Measurements from ENCODE around the gene ADAMTS8. TPM values are rescaled to one million over a fixed set of nuclear protein-coding genes. Genes with fewer than 3 reads are reported as not detected.

The ADAMTS8 gene
- total and polyA plus RNA-seq, 9 of the 15 experiments (the other 6 are each of a cell fraction or from before 2014, with no cell fraction given), result not detected

DNA sequence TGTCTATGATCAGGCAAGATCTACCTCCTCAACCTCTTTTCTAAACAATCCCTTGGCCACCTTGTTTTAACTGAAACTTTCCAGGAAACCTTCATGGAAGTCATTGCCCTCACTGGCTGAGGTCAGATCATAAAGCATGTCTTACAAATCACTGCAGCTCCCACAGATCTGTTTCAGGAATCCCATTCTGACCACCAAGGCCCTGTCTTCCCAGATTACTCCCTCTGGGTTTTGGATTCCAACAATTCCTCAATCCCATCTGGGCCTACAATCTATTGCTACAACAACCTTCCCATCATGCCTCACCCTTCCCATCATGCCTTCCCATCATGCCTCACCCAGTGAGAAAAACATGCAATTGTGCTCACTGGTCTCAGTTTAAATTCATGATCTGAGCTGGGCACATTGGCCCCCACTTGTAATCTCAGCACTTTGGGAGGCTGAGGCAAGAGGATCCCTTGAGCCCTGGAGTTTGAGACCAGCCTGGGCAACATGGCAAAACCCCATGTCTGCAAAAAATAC lies 35.9 kb upstream of the ADAMTS8 start:
- Histone ChIP-seq H4K20me1 (replicated peaks; ENCODE audit: control insufficient read depth, insufficient read depth, low read length) (no peaks in the 10 kb centered on the region), H3K27me3 (ENCODE audit: control insufficient read depth in 2 of 2, insufficient read depth in 2 of 2, low read length in 2 of 2) (peaks cover 28 to 82% of the 10 kb centered on the region in 2 experiments), H3K4me2 (ENCODE audit: insufficient read depth, low read length) (no peak overlapping the region), H3K9me3 (replicated peaks; ENCODE audit: control insufficient read depth, insufficient read depth, low read depth, low read length) (no peaks in the 10 kb centered on the region), H3K36me3 (ENCODE audit: control insufficient read depth, insufficient read depth, low read length) (no peaks in the 10 kb centered on the region), H3K4me1 (replicated peaks in 1 of 2; ENCODE audit: control insufficient read depth in 2 of 2, insufficient read depth in 2 of 2, low read length in 2 of 2) (no peaks in the 10 kb centered on the region), H3K4me3 (no peak overlapping the region), H3K79me2 (ENCODE audit: control insufficient read depth, insufficient read depth, low read length) (no peaks in the 10 kb centered on the region), H3K27ac (ENCODE audit: extremely low read depth, low read depth, low read length) (no peak overlapping the region), H3K9me1 (ENCODE audit: control insufficient read depth, insufficient read depth, low read length) (no peaks in the 10 kb centered on the region), H3K9ac (ENCODE audit: insufficient read depth in 1 of 2, low read depth in 2 of 2, low read length in 2 of 2) (no peak overlapping the region), H2AFZ (ENCODE audit: low read depth, low read length) (no peak overlapping the region)
- in situ Hi-C loops (cut with MboI), result no loop called here
- FAIRE-seq, result no peak
- no TSS peak for BruUV-seq (replicated peaks)
- intact Hi-C loops (cut with micrococcal nuclease), result no loop called here
- POLR2A ChIA-PET, result interaction anchor here (1.9 kb wide), 1 partner anchor 13 kb away, joined by 8 read pairs; no protein-coding TSS in a partner anchor
- no peak for ATAC-seq
- DNase-seq (ENCODE audit: extremely low read depth in 1 of 4, low spot score in 3 of 4), result no peak
- CTCF ChIA-PET (ENCODE audit: low intra/inter-chr PET ratio), result no interaction called here
- TF ChIP-seq ELF4 (CRISPR knock-in tag; IDR thresholded peaks at IDR 0.05) (no peak), SPI1 (IDR thresholded peaks at IDR 0.05; ENCODE audit: borderline replicate concordance, low read depth, low read length) (no peak), MCM3 (IDR thresholded peaks at IDR 0.05) (no peak), ILF3 (IDR thresholded peaks at IDR 0.05; ENCODE audit: borderline replicate concordance) (no peak), KAT7 (CRISPR knock-in tag; IDR thresholded peaks at IDR 0.05; ENCODE audit: borderline replicate concordance) (no peak), MIER1 (IDR thresholded peaks at IDR 0.05; ENCODE audit: low read depth) (no peak), RFX7 (CRISPR knock-in tag; IDR thresholded peaks at IDR 0.05) (no peak)
- TF ChIP-seq, protein P1, sequence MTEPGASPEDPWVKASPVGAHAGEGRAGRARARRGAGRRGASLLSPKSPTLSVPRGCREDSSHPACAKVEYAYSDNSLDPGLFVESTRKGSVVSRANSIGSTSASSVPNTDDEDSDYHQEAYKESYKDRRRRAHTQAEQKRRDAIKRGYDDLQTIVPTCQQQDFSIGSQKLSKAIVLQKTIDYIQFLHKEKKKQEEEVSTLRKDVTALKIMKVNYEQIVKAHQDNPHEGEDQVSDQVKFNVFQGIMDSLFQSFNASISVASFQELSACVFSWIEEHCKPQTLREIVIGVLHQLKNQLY (CRISPR knock-in tag; conservative IDR thresholded peaks at IDR 0.05), result no peak
- TF ChIP-seq, protein P2, sequence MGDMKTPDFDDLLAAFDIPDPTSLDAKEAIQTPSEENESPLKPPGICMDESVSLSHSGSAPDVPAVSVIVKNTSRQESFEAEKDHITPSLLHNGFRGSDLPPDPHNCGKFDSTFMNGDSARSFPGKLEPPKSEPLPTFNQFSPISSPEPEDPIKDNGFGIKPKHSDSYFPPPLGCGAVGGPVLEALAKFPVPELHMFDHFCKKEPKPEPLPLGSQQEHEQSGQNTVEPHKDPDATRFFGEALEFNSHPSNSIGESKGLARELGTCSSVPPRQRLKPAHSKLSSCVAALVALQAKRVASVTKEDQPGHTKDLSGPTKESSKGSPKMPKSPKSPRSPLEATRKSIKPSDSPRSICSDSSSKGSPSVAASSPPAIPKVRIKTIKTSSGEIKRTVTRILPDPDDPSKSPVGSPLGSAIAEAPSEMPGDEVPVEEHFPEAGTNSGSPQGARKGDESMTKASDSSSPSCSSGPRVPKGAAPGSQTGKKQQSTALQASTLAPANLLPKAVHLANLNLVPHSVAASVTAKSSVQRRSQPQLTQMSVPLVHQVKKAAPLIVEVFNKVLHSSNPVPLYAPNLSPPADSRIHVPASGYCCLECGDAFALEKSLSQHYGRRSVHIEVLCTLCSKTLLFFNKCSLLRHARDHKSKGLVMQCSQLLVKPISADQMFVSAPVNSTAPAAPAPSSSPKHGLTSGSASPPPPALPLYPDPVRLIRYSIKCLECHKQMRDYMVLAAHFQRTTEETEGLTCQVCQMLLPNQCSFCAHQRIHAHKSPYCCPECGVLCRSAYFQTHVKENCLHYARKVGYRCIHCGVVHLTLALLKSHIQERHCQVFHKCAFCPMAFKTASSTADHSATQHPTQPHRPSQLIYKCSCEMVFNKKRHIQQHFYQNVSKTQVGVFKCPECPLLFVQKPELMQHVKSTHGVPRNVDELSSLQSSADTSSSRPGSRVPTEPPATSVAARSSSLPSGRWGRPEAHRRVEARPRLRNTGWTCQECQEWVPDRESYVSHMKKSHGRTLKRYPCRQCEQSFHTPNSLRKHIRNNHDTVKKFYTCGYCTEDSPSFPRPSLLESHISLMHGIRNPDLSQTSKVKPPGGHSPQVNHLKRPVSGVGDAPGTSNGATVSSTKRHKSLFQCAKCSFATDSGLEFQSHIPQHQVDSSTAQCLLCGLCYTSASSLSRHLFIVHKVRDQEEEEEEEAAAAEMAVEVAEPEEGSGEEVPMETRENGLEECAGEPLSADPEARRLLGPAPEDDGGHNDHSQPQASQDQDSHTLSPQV (IDR thresholded peaks at IDR 0.05), result no peak
- TF ChIP-seq, protein P3, sequence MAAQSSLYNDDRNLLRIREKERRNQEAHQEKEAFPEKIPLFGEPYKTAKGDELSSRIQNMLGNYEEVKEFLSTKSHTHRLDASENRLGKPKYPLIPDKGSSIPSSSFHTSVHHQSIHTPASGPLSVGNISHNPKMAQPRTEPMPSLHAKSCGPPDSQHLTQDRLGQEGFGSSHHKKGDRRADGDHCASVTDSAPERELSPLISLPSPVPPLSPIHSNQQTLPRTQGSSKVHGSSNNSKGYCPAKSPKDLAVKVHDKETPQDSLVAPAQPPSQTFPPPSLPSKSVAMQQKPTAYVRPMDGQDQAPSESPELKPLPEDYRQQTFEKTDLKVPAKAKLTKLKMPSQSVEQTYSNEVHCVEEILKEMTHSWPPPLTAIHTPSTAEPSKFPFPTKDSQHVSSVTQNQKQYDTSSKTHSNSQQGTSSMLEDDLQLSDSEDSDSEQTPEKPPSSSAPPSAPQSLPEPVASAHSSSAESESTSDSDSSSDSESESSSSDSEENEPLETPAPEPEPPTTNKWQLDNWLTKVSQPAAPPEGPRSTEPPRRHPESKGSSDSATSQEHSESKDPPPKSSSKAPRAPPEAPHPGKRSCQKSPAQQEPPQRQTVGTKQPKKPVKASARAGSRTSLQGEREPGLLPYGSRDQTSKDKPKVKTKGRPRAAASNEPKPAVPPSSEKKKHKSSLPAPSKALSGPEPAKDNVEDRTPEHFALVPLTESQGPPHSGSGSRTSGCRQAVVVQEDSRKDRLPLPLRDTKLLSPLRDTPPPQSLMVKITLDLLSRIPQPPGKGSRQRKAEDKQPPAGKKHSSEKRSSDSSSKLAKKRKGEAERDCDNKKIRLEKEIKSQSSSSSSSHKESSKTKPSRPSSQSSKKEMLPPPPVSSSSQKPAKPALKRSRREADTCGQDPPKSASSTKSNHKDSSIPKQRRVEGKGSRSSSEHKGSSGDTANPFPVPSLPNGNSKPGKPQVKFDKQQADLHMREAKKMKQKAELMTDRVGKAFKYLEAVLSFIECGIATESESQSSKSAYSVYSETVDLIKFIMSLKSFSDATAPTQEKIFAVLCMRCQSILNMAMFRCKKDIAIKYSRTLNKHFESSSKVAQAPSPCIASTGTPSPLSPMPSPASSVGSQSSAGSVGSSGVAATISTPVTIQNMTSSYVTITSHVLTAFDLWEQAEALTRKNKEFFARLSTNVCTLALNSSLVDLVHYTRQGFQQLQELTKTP (IDR thresholded peaks at IDR 0.05; ENCODE audit: low read depth in 1 of 2, partially characterized antibody in 2 of 2), result no peak
- TF ChIP-seq, protein P4, sequence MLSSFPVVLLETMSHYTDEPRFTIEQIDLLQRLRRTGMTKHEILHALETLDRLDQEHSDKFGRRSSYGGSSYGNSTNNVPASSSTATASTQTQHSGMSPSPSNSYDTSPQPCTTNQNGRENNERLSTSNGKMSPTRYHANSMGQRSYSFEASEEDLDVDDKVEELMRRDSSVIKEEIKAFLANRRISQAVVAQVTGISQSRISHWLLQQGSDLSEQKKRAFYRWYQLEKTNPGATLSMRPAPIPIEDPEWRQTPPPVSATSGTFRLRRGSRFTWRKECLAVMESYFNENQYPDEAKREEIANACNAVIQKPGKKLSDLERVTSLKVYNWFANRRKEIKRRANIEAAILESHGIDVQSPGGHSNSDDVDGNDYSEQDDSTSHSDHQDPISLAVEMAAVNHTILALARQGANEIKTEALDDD (IDR thresholded peaks at IDR 0.05), result no peak
